Measurements from ENCODE around the gene SH3RF3. TPM values are rescaled to one million over a fixed set of nuclear protein-coding genes. Genes with fewer than 3 reads are reported as not detected.

Gene SH3RF3
- total RNA-seq, 2 donors from 2014 or later, result 1.5 to 1.8 TPM

- no peak overlapping the region for H3K4me3 ChIP-seq (ENCODE audit: low read length)
- no peaks in the 10 kb centered on the region for H3K36me3 Mint-ChIP-seq (ENCODE audit: low read depth)
- H3K9me3 ChIP-seq (ENCODE audit: control insufficient read depth, low read length), result no peaks in the 10 kb centered on the region
- H3K9me3 Mint-ChIP-seq, result no peaks in the 10 kb centered on the region
- no peaks in the 10 kb centered on the region for H3K4me1 Mint-ChIP-seq
- H3K27ac Mint-ChIP-seq, result no peak overlapping the region
- H3K27ac ChIP-seq (ENCODE audit: low read depth, low read length), result no peak overlapping the region
- H3K27me3 Mint-ChIP-seq (ENCODE audit: insufficient read depth), result no peaks in the 10 kb centered on the region
- no peaks in the 10 kb centered on the region for H3K36me3 ChIP-seq (ENCODE audit: control insufficient read depth, insufficient read depth, low read length)
- H3K4me3 Mint-ChIP-seq, result no peak overlapping the region
- WGBS, 2 experiments (ENCODE audit: insufficient coverage in 1 of 2, insufficient read length in 1 of 2), result 93 to 97% methylated on average over 10 to 19 of the region's 19 CpGs
- no peak for TF ChIP-seq CTCF (conservative IDR thresholded peaks at IDR 0.05)
- H3K27me3 ChIP-seq (ENCODE audit: control insufficient read depth, insufficient read depth, low read length, poor library complexity, severe bottlenecking), result no peaks in the 10 kb centered on the region
- no peak for DNase-seq
- H3K4me1 ChIP-seq (ENCODE audit: control insufficient read depth, insufficient read depth, low read length), result no peaks in the 10 kb centered on the region
- no peak overlapping the region for H3K9ac ChIP-seq (ENCODE audit: extremely low read depth, low read length, poor library complexity, severe bottlenecking)
Measured at GRCh38 chr2:109428841-109429566, 300.0 kb downstream of the SH3RF3 start.

GRCh38 chr2:109429567-109430328, 300.7 kb downstream of the SH3RF3 start:
- Mint-ChIP-seq H3K27me3 (ENCODE audit: insufficient read depth) (no peaks in the 10 kb centered on the region), H3K4me3 (no peak overlapping the region), H3K27ac (no peak overlapping the region), H3K9me3 (no peaks in the 10 kb centered on the region), H3K36me3 (ENCODE audit: low read depth) (no peaks in the 10 kb centered on the region), H3K4me1 (peaks cover 5% of the 10 kb centered on the region)
- Histone ChIP-seq H3K27me3 (ENCODE audit: control insufficient read depth, insufficient read depth, low read length, poor library complexity, severe bottlenecking) (no peaks in the 10 kb centered on the region), H3K4me1 (ENCODE audit: control insufficient read depth, insufficient read depth, low read length) (no peaks in the 10 kb centered on the region), H3K9me3 (ENCODE audit: control insufficient read depth, low read length) (no peaks in the 10 kb centered on the region), H3K36me3 (ENCODE audit: control insufficient read depth, insufficient read depth, low read length) (no peaks in the 10 kb centered on the region), H3K27ac (ENCODE audit: low read depth, low read length) (no peak overlapping the region), H3K4me3 (ENCODE audit: low read length) (no peak overlapping the region), H3K9ac (ENCODE audit: extremely low read depth, low read length, poor library complexity, severe bottlenecking) (no peak overlapping the region)
- TF ChIP-seq CTCF (conservative IDR thresholded peaks at IDR 0.05), result no peak
- 82 to 89% methylated on average over 9 to 18 of the region's 18 CpGs for WGBS, 2 experiments (ENCODE audit: insufficient coverage in 1 of 2, insufficient read length in 1 of 2)
- no peak for DNase-seq

GRCh38 chr2:109430329-109430636, 301.3 kb downstream of the SH3RF3 start:
- peaks cover 7% of the 10 kb centered on the region for H3K4me1 Mint-ChIP-seq
- Histone ChIP-seq H3K27me3 (ENCODE audit: control insufficient read depth, insufficient read depth, low read length, poor library complexity, severe bottlenecking) (no peaks in the 10 kb centered on the region), H3K4me1 (ENCODE audit: control insufficient read depth, insufficient read depth, low read length) (no peaks in the 10 kb centered on the region), H3K36me3 (ENCODE audit: control insufficient read depth, insufficient read depth, low read length) (no peaks in the 10 kb centered on the region), H3K4me3 (ENCODE audit: low read length) (no peak overlapping the region), H3K9ac (ENCODE audit: extremely low read depth, low read length, poor library complexity, severe bottlenecking) (no peak overlapping the region), H3K9me3 (ENCODE audit: control insufficient read depth, low read length) (no peaks in the 10 kb centered on the region), H3K27ac (ENCODE audit: low read depth, low read length) (no peak overlapping the region)
- TF ChIP-seq CTCF (conservative IDR thresholded peaks at IDR 0.05), result no peak
- no peak overlapping the region for H3K27ac Mint-ChIP-seq
- WGBS, 2 experiments (ENCODE audit: insufficient coverage in 1 of 2, insufficient read length in 1 of 2), result 83 to 89% methylated on average over 3 to 5 of the region's 5 CpGs
- no peak for DNase-seq
- H3K4me3 Mint-ChIP-seq, result no peak overlapping the region
- no peaks in the 10 kb centered on the region for H3K27me3 Mint-ChIP-seq (ENCODE audit: insufficient read depth)
- no peaks in the 10 kb centered on the region for H3K9me3 Mint-ChIP-seq
- H3K36me3 Mint-ChIP-seq (ENCODE audit: low read depth), result no peaks in the 10 kb centered on the region
